ENCODE results near the gene SUPT4H1.
"Not testable (repeated sequence)": the region's sequence is repeated elsewhere in the genome, so short reads cannot be mapped to it uniquely, and the experiment has no call there.

SUPT4H1 gene

DNA sequence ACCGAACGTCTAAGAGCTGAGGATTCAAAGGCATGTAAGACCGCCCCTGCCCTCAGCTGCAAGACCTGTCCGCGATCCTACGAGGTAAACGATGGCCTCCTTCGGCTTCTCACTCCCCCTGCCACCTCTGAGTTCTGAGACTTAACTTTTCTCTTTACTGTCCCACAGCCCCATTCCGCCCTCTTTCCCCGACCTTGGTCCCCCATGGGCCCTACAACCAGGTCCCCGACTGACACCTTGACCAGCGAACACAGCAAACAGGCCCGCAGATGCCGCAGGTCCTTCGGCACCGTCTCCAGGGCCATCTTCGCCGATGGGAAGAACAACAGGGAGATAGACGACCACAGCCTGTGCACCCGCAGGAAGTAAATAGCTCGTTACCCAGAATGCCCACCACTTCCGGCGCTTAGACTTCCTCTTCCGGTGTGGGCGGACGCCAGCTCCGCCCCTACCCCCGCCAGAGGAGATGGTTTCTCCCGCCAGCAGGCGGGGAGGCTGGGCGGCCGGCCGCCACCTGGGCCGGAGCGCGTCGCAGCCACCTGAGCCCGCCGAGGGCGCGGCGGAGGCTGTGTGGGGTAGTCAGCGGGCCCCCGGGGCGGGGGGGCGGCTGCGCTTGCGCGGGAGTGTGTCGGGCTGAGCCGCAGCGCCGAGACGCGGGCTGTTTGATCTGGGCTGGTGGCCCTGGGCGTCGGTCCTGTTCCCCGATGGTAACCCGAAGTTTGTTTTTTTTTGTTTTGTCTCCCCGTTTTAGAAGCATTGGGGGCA is at the start of gene SUPT4H1:
Gene SUPT4H1 (minus strand): TSS at position 371 of the 765 bp plus-strand sequence. CDS start 66 bp downstream, at position 305.
- DNase-seq, result peak; percentile 95

DNA sequence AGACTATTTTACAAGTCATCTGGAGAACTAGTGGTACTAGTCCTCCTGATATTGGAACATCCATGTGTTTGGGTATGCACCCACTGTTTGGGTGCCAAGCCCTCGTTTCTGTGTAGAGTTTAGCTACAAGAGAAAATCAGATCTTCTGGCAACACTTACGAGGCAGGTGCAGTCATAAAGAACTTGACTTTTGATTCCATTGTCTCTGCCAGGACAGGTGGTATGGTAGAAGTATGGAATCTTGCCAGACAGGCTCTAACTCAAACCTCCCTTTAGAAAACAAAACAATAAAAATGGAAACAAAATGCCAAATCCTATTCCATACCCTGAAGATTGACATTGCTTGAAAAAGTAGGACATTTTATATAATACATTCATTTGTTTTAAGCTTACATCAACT is 49.3 kb upstream of the SUPT4H1 start:
- DNase-seq, result no peak

DNA sequence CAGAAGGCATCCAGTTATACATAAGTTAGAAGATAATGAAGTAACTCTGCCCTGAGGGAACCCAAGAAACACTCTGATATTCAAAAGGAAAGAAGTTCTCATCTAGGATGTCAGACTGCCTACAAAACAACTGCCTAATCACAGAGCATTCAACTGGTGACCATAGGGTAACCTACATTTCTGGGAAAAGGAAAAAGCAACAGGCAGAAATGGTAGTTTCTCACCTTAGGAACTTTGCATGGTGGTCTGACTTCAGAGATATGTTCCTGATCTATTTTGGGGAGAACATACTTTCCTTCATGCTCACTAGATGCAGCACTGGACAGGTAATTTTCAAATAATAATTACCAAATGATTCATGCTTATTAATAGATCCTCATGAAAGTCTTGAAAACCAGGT is 48.8 kb upstream of the SUPT4H1 start:
- no peak for DNase-seq

DNA sequence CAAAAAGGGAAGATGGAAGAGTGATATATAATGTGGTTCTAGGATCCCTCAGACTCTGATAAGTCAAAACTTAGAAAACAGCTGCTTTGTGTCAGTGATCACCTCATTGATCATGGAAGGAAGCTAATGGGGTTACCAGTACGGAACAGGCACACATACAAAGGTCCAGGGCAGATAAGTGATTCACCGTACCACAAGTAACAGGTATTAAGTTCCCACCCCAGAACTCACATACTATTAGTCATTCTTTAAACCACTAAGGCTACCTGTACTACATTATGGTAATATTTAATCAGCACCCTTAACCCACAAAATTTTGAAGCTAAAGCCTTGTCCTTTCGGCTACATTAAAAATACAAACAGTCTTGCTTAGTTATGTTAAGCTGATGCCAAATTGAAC is 48.0 kb upstream of the SUPT4H1 start:
- DNase-seq, result no peak

DNA sequence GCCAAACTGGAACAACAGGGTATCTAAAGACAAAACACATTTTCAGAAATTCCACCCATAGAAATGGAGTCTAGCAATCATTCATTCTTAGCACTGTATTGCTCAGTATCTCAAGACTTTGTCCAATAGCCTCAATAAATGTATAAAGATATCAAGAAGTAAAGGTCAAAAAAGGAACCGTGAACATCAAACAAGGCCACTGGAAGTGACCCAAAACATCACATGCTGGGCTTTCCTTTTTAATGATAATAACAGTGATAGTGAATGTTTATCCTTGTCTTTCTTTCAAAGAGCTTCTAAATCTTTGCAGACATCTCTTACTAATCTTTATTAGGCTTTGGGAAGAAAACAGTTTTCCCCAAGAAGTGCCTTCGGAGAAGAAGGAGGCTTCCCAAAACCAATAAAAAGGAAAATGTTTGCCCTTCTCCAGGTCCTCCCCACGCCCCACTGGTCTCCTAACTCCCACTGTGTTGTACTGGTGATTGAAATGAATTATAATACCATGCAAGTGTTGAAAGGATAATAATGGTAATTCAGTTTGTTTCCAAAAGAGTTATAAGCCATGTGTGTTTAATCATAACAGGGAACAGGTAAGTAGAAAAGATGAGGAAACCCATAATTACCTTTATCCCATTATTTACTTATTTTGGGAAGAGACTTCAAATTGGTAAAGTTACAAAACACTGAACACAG is 46.7 kb upstream of the SUPT4H1 start:
- no peak for DNase-seq

DNA sequence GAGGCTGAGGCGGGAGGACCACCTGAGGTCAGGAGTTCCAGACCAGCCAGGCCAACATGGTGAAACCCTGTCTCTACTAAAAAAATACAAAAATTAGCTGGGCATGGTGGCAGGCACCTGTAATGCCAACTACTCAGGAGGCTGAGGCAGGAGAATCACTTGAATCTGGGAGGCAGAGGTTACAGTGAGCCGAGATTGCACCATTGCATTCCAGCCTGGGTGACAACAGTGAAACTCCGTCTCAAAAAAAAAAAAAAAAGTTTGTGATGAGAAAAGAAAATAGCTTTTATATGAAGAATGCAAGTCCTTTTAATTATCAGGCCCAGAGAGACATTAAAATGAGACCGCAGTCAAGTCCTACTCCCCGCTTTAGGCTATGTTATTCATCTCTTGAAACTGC is 45.4 kb upstream of the SUPT4H1 start:
- not testable (repeated sequence) for DNase-seq

DNA sequence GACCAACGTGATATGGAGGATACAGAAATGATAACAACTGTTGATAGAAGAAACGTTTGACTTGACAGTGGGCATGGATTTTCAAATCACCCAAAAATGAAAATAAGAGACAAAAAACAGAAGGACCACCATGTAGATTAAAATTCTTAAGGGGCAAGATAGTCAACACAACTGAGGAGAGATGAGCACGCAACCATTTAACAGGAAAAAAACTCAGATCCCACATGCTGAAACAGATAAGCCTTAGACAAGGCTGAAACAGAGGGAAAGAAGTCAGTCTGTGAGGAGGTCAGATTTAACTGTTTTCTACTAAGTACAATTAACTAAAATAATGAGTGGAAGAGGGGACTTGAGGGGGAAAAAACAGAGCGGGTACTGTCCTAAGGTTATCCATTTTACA is 44.2 kb upstream of the SUPT4H1 start:
- DNase-seq, result no peak

DNA sequence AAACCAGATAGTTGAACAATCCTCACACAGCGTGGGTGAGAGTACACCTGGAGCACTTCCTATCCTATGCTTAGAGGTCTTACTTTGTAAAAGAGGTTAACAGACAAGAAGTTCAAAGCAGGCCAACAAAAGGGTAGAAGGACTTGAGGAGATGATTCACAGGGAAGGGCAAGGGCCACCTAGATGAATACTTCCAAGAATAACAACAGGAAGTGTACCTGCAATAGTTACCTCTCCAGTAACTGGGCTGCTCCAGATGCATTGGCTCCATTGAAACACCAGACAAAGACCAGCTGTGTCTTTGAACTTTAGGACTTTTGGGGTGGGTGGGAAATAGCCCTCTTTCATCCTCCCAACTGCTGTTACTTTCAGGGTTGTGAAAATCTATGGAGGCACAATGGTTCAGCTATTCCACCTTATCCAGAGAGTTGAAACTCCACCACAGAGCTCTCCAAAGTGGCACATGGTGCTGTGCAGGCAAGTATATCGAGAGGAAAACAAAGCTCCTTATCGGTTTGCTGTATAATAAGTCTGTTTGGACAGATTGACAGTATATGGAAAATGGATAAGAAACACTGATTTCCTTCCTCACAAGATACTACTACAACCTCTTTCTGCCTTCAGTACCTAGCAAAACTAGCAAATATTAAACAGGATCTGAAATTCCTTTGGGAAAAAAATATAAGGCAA is 42.7 kb upstream of the SUPT4H1 start:
- no peak for DNase-seq

DNA sequence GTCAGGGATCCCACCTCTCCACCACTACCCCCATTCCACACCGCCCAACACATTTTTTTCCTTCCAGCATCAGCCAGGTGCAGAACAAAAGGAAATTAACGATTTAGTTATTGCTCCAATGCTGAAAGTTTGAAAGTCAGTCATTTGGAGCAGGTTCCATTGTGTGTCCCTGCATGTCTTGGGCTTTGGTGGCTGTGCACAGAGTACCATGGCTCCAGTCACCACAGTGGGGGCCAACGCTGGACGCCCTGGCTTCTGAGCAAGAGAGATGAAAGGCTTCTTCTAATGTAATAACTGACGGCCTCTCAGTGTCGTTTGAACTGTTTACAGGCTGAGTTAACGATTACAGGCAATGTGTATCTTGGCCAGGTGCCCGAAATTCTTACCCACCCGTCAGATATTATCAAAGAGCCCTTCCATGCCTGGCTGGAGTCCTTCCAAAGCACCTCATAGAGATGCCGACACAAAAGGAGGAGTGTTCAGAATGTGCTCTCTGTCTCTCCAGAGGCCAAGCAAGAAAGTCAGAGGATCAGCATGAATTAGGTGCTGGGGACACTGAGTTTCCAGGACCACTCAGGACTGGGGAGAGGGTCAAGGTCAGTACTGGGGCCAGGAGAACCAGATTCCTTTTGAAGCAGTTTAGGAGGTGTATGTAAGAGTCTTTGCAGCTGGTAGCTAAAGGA is 39.4 kb upstream of the SUPT4H1 start:
- peak; percentile 93 for DNase-seq

DNA sequence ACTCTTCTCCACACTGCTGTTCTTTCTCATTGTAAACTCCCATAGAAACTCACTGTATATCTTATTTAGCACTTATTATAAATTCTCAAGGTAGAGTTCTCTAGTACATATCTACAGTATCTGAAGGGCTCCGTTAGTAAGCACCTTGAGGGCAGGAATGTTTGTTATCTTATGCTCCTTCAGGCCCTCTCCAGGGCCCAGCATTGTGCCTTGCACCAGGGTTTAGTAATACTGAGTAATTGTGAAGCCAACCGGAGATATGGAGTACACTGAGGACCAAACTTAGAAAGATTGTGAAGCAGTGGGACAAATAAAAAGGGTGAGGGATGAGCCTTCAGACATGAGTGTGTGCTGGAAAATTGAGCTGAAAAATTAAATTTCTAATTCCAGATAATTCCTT is 38.9 kb upstream of the SUPT4H1 start:
- no peak for DNase-seq

DNA sequence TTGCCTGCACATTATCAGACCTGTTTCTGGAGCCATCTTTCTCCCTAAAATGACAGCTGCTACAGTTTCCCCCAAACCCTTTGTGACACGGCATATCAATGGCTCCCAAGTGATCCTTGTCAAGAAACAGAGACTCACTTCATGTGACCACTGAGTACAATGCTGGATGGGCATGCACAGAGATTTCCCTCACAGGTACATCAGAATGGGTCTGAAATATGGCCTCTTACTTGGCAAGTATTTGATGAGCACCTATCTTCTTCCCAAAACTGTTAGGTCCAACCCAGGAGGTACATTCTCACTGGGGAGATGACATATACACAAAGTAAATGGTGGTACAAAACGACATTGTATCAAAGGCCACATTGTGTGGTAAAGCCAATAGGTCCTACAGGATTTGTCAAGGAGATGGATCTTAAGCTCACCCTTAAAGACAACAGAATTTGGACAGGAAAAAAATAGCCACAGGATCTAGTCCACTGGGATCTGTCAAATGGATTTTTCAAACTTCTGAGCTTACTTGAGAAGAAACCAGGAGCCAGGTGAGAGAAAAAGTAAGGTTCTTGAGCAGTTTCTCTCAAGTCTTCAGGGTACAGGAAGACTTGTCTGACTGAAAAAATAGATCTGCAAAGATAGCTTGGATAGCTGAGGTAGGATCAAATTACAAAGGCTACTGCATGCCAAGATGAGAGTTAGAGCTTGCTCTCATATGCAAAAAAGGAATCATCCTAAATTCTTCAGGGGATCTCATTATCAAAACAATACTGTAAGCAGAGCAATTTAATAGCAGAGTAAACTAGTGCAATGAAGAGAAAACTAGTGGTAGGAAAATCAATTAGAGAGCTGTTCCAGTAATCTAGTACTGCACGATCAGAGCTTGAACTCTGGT is 36.5 kb upstream of the SUPT4H1 start:
- DNase-seq, result no peak

DNA sequence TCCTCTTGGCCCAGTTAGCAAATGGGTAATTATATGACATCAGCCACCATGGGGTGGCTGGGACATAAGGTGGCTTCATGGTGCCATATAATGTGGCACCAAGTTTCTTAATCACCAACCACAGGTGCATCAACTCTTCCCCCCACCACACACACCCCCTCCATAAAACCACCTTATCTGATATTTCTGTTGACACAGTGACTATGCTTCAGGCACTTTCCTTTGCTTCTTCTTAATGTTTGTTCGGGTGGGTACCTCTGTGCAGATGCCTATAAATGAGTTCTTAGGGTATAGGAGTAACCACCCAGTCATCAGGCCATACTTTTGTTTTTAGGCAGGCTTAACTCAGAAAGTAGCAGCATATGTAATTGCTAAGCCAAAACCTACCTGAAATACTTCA is 35.8 kb upstream of the SUPT4H1 start:
- DNase-seq, result no peak

DNA sequence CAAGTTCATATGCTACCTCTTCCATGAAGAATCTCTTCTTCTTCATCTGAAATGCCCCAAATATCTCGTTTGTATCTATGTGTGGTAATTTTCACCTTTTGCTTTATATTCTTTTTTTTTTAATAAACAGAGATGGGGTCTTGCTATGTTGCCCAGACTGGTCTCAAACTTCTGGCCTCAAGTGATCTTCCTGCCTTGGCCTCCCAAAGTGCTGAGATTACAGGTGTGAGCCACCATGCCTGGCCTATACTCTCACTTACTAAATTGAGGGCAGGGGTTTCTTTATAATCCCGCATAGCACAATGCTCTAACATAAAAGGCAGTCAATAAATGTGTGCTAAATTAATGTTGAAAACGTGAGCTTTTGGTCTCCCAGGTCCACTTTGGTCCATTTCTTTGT is 34.7 kb upstream of the SUPT4H1 start:
- DNase-seq, result no peak

DNA sequence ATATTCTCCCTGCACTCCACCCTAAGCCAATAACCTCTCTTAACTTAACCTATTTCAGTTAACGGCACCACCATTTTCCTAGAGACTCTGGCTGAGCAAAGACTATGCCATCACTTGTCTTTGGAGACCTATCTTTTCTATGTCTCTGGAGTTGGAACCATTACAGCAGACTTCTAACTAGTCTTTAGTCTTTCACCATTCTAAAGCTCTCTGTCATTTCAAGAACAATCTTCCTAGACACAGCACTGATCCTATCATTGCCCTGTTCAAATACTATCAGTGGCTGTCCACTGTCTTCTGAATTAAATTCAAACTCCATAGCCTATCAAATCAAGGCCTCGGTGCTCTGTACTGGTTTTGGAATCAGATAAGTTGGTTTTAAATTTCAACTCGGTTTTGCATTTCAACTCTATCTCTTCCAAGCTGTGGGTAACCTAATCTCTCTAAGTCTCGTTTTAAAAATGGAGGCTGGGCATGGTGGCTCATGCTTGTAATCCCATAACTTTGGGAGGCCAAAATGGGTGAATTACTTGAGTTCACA is 33.4 kb upstream of the SUPT4H1 start:
- no peak for DNase-seq

DNA sequence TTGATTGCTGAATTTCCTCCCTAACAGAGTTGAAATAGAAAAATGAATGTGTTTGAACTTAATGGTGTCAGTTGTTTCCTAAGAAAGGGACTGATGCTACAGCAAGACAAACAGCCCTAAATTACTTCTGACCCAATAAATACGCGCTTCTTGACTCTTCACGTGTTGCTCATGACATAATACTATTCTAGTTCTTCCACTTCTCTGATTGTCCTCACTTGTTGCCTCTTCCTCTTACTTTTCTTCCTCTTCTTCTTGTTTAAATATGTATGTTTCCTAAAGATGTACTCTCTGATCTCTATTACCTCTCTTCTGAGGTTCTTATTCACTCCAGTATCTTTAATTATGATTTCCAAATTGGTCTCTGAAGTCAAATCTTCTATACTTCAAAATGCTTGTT is 32.9 kb upstream of the SUPT4H1 start:
- DNase-seq, result no peak

DNA sequence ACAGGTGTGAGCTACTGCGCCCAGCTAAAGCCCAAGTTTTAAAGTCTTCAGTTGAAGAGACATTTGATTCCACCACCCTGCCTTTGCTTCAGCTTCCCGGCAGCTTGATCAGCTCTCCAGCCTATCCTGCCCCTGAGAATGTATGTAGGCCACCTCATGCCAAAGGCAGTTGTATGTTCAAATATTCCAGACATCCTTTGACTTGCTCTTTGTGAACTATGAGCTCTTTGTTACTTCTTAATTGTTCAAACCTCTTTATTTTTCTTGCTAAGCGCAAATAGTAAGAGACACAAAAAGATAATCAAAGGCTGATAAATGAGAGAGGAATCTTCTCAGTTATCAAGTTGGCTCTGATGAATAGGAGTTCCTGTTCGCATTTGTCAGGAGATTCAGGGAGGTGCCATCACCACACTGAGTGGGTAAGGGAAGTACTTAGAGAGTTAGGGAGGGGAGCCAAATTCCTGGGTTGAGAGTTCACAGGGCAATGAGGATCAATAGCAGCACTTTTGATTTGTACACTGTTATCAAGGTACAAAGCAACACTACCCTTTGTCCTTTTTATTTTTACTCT is 32.0 kb upstream of the SUPT4H1 start:
- no peak for DNase-seq

DNA sequence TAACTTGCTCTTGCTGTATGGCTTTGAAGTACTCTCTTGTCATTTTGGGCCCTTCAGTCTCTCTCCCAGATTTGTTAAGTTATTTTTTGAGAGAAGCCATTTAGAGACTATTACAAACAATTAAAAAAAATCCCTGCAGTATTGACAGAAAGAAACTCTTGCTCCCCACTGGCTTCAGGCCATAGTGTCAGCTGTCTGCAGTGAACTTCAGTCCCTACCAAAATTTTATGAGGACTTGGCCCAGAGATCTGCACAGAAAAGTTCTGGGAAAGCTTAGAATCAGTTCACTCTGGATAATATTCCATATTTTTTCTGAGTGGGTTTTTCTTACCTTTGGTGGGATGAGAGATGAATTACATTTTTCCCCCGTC is 30.9 kb upstream of the SUPT4H1 start:
- DNase-seq, result no peak

DNA sequence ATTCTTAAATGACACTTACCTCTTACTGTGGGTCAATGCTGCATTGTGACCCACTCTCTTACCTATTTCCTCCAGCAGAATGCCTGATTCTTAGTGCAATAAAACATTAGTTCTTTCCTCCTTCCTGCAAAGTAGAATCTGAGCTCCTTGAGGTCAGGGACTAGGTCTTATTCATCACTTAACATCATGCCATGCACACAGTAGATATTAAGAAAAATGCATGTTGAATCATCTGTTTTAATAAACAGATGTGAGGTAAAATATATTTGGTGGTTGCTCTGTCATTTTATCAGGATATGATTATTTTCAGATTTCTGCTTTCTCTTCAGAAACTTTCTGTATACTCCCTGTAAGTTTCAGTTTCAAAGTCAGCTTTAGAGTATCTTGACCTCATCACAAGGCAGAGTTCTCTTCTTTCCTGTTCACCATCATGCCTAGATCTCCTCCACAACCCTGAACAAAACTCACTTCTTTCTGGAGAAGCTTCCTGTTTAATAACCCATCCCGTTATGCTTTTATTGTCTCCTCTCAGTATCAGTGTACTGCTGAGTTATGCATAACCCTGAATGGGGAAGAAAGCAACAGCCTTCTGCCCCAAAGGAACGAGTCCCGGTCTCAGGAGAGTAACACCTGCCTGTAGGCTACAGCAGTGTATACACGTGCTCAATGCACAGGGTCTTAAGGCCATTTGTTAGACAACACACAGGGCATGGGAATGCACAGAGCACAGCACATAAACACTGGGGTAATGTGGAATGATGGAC is 30.3 kb upstream of the SUPT4H1 start:
- DNase-seq, result no peak

DNA sequence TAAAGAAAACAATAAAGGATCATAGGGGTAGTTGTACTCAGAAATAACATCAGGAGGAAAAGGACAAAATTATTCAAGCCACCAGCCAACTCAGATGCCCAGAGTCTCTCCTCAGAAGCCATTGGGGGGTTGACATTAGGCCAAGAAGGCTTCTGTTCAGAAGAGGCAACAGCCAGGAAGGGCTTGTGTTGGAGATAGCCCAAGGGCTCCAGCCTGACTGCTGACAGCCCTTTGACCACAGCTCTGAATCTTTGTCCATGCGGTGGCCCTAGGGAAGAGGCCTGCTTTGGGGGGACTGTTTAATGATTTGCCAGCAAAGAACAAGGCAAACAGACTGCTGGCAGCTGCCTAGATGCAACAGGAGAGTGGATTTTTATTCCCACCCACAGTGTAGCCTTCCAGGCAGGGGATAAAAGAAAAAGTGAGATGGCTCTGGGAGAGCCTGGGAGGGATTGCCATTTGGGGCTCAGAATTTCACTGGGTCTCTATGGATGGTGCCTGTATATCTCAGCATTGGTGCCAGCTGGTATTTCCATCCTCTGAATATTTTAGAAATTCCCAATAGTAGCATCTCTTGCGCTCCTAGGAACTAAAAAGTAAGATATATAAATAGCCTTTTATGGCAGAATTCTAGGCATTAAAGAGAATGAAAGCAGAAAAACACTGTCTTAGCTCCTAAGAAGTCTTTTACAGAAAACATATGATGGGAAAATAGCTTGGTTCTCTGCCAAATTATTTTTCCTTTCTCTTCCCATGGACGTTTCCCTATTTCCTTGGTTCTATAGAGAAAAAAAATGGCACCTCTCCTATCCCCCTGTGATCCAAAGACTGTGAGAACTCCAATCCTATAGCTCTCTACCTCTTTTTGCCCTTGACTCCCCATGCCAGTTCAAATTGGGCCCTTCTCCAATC is 29.4 kb upstream of the SUPT4H1 start:
- DNase-seq, result no peak
